SKM-1 (cell line): ENCODE measurements around the gene MRPL49.
"Not testable (repeated sequence)": the region's sequence is repeated elsewhere in the genome, so short reads cannot be mapped to it uniquely, and the experiment has no call there.

Source experiments
- DNase-seq: peaks from one replicate; lab custom pipeline; 2025; ENCODE audit not compliant: unreplicated experiment; lab: John Stamatoyannopoulos, UW

The MRPL49 gene

DNA sequence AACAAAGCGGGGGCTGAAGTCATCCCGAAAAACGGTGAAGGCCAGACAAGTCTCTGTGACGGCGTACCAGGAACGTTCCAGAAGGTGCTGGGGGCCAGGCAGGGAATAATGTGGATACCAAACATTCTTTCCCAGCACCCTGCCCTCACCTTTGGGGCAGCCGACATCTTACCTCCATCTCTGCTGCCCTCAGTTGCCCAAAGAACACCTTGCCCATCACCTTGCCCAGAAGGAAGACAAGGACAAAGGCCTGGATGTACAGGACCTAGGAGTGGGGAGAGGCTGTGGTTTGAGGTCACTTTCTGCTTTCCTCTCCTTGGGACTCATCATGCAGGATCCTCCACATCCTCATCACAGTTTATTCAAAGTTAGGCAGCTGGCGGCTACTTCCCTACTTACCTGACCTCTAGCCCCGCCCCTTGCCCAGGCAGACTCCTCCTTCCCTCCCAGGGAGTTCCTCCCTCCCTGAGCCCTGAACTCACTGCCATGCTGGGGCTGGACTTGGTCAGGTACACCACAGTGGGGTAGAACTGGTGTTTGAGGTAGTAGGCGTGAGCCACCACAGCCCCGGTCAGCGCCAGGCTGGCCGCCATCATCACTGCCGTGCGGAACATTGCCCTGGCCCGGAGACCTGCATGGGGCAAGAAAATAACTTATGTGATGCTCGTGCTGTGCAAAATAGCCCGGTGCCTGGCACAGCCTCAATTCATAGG lies 11.0 kb downstream of the MRPL49 start:
- DNase-seq: peak; percentile 41

DNA sequence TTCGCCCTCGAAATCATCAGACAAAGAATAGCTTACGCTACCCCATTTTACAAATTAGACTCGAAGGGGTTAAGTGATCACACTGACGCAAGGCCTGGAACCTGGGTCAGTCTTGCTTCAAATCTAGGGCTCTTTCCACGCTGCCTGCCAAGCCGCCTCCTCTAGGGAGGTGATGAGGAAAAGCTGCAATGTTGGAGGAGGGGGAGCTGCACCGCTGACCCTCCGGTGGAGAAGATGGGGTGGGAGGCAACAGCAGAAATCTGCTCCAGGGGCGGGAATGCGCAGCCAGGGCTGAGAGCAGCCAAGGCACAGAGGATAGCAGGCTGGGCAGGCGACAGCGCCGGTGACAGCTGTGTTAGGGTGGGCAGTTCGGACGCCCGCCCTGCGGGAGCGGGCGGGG lies 11.6 kb downstream of the MRPL49 start:
- no peak for DNase-seq

GRCh38 chr11:65134240-65134951 lies 12.3 kb downstream of the MRPL49 start, which contains the start of gene SYVN1:
SYVN1 (minus strand) TSS chr11:65134519; CDS start chr11:65133601, 918 bp downstream.
- peak; percentile 86 for DNase-seq

GRCh38 chr11:65134952-65135632 lies 13.0 kb downstream of the MRPL49 start:
- DNase-seq: peak; percentile 97

GRCh38 chr11:65135633-65136145 lies 13.6 kb downstream of the MRPL49 start:
- DNase-seq: no peak

- DNase-seq: no peak
Measured at GRCh38 chr11:65136515-65137096, 14.5 kb downstream of the MRPL49 start.

- DNase-seq: no peak
Measured at GRCh38 chr11:65141896-65142494, 19.9 kb downstream of the MRPL49 start.

DNA sequence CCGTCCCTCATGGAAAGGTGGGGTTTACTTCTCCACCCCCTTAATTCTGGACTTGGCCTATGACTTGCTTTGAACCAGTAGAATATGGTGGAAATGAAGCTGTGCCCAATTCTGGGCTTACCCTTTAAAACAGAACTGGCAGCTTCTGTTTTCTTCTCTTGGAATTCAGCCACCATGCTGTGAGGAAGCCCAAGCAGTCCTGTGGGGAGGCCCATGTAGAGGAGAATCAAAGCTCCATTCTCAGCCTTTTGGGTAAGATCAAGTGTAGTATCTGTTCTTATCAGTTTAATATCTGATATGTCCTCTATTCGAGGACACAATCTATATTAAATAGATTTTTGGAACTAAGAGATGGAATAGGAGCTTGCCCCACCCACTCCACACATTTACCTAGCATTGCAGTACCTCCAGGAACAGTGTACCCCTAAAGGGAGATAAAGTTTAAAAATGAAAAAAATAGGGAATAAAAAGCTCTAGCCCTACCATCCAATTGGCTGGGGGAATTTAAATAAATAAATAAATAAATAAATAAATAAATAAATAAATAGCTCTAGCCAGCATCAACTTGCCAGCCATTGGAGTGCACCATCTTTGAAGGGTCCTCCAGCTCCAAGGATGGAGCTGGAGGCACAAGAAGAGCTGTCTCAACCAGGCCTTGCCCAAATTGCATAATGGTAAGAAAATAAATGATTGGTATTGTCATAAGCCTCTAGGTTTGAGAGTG lies 25.4 kb downstream of the MRPL49 start:
- DNase-seq: no peak

DNA sequence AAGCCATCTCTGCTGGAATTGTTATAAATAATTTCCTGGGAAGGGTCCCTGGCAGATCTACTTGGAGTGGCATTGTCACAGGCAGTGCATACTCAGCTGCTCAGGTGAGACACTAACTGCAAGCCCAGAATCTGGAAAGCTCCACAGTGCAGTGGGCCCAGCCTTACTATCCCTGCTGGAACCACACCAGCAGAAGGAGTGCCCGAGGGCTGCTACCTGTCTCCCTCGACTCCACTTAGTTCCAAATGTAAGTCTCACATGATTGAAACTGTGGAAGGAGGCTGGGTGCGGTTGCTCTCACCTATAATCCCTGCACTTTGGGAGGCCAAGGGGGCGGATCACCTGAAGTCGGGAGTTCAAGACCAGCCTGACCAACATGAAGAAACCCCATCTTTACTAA lies 26.5 kb downstream of the MRPL49 start:
- DNase-seq: no peak

DNA sequence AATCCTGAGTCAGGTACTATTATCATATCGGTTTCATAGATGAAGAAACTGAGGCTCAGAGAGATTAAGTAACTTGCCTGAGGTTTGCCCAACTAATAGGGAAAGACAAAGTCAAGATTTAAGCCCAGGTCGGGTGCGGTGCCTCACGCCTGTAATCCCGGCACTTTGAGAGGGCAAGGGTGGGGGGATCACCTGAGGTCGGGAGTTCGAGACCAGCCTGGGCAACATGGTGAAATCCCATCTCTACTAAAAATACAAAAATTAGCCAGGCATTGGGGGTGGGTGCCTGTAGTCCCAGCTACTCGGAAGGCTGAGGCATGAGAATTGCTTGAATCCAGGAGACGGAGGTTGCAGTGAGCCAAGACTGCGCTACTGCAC lies 28.0 kb downstream of the MRPL49 start:
- not testable (repeated sequence) for DNase-seq

DNA sequence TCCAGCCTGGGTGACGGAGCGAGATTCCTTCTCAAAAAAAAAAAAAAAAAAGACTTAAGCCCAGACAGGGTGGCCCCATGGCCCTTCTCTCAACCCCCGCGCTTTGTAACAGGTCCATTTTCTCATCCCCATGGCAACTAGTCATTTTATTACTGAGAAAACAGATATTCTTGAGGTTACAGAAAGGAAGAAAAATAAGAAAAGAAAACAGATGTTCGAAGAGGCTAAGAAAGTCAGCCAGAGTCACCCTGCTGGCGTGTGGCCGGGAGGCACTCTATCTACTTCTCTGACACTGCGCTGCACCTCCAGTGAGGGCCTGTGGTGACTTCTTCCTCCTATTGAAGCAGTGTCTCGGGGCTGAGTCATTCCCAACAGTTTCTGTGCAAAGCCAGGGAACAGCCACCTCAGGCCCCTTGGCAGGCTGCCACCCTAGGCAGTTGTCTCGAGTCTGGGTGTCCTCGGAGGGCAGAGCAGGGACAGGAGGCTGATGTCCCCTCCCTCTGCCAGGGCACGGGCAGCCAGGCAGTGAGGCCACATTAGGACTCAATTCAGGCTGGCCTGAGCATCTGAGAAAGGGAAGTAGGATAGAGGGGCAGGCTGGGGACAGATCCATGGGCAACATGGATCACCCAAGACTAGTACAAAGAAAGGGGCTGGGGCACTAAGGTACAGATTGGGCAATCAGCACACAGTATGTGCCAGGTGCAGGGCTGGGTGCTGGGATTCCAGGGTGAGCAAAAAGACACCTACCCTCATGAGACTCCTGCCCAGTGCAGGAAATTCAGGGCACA lies 28.6 kb downstream of the MRPL49 start:
- DNase-seq: peak; percentile 89

DNA sequence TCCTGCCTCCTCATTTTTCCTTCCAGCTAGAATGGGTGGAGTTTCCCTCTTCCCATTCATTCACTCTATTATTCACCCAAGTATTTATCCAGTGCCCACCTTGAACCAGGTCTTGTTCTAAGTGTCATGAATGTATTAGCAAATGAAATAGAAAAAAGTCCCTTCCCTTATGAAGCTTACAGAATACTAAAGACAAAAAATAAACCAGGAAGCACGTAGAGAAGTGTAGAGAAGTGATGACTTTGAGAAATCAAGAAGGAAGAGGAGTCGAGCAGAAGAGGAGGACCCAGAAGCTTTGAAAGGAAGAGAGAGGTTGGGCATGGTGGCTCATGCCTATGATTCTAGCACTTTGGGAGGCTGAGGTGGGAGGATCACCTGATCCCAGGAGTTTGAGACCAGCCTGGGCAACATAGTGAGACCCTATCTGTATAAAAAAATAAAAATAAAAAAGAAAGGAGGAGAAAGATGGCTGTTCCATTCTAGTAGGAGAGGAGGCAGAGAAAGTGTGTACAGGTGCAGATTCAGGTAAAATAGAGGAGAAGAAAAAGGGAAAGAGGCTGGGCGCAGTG lies 29.3 kb downstream of the MRPL49 start:
- DNase-seq: no peak

DNA sequence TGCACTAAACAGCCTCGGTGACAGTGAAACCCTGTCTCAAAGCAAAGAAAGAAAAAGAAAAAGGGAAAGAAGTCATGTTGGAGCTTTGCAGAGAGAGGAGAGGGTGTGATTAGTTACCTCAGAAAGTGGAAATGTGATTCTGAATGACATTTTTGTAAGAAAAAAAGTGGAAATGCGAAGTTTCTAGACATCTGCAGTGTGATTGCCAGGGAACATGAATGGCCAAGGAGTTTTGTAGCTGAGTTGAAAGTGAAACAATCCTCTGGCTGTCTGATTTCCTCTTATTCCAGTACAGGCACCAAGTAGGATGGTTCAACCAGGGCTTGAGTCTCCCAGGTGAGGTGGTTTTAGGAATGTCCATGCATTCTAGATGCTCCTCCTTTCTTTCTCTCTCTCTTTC lies 30.0 kb downstream of the MRPL49 start:
- no peak for DNase-seq

- DNase-seq: no peak
Measured at GRCh38 chr11:65156256-65156655, 34.1 kb downstream of the MRPL49 start.

- no peak for DNase-seq
Measured at GRCh38 chr11:65156926-65157325, 34.8 kb downstream of the MRPL49 start.

- DNase-seq: no peak
Measured at GRCh38 chr11:65157336-65157735, 35.2 kb downstream of the MRPL49 start.

DNA sequence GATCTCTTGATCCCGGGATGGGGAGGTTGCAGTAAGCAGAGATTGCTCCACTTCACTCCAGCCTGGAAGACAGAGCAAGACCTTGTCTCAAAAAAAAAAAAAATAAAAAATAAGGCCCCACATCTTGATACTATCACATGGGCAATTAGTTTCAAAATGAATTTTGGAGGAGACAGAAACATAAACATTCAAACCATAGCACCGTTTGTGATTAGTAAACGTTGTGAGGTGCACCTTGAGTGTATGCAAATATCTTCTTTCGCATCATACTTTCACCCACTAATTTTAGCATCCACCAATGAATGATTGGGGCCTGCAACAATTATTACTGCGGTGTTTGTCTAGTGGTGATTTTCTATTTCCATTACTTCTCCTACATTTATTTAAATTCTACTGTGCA lies 36.9 kb downstream of the MRPL49 start:
- DNase-seq: no peak

DNA sequence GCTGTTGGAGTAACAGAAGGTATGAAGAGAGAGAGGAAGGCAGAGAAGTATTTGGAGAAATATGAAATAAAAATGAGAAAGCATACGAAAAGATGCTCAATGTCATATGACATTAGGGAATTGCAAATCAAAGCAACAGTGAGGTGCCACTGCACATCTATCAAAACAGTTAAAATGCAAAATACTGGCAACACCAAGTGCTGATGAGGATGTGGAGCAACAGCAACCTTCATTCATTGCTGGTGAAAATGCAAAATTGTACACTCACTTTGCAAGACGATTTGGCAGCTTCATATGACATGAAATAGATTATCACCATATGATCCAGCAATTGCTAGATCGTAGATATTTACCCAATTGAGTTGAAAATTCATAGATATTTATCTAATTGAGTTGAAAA lies 38.5 kb downstream of the MRPL49 start:
- no peak for DNase-seq

DNA sequence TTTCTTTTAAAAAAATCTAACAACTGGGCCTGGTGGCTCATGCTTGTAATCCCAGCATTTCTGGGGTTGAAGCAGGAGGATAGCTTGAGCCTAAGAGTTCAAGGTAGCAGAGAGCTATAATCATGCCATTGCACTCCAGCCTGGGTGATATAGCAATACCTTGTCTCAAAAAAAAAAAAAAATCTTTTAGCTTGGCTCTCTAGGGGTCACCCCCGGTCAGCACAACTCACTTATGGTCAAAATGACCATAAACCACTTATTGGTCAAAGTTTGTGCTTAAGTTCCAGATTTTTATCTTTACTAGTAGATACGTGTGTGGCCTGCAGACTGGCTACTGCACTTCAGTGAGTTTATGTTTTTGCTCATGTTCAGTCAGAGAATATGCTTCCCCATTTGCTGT lies 41.6 kb downstream of the MRPL49 start:
- no peak for DNase-seq
